ENCODE data around the gene BICC1.

- TF ChIP-seq CTCF (IDR thresholded peaks at IDR 0.05), result no peak
- TF ChIP-seq POLR2A (IDR thresholded peaks at IDR 0.05), result no peak
Observed at GRCh38 chr10:58517491-58518355, 5.1 kb downstream of the BICC1 start.
